ENCODE measurements around the gene WDR7.

The WDR7 gene

GRCh38 chr18:56658261-56658660 is 7.1 kb downstream of the WDR7 start:
- DNase-seq, result no peak

- DNase-seq, result no peak
These were observed 8.0 kb downstream of the WDR7 start for GRCh38 chr18:56659111-56659510.

GRCh38 chr18:56660655-56661054 is 9.5 kb downstream of the WDR7 start:
- no peak for DNase-seq

GRCh38 chr18:56661360-56662062 is 10.4 kb downstream of the WDR7 start:
- peak; percentile 51 for DNase-seq

- no peak for DNase-seq
These were observed 10.9 kb downstream of the WDR7 start for GRCh38 chr18:56662063-56662408.

- DNase-seq, result no peak
These were observed 11.3 kb downstream of the WDR7 start for GRCh38 chr18:56662502-56662901.

- DNase-seq, result no peak
These were observed 11.7 kb downstream of the WDR7 start for GRCh38 chr18:56662902-56663301.

- DNase-seq, result no peak
These were observed 21.2 kb downstream of the WDR7 start for GRCh38 chr18:56672391-56672790.

- no peak for DNase-seq
These were observed 21.8 kb downstream of the WDR7 start for GRCh38 chr18:56672981-56673380.

GRCh38 chr18:56676639-56677038 is 25.5 kb downstream of the WDR7 start:
- DNase-seq, result no peak

- no peak for DNase-seq
These were observed 27.8 kb downstream of the WDR7 start for GRCh38 chr18:56678836-56679565.

- DNase-seq, result peak; percentile 10
These were observed 33.1 kb downstream of the WDR7 start for GRCh38 chr18:56684277-56684676.

GRCh38 chr18:56691530-56691929 is 40.4 kb downstream of the WDR7 start:
- DNase-seq, result no peak

GRCh38 chr18:56696966-56697365 is 45.8 kb downstream of the WDR7 start:
- DNase-seq, result no peak

GRCh38 chr18:56702946-56703345 is 51.8 kb downstream of the WDR7 start:
- peak; percentile 81 for DNase-seq

GRCh38 chr18:56709463-56709862 is 58.3 kb downstream of the WDR7 start:
- peak; percentile 38 for DNase-seq

- DNase-seq, result peak; percentile 75
These were observed 60.7 kb downstream of the WDR7 start for GRCh38 chr18:56711708-56712445.

GRCh38 chr18:56712761-56713160 is 61.6 kb downstream of the WDR7 start:
- no peak for DNase-seq

GRCh38 chr18:56715121-56715520 is 64.0 kb downstream of the WDR7 start:
- peak; percentile 56 for DNase-seq

- DNase-seq, result peak; percentile 29
These were observed 65.6 kb downstream of the WDR7 start for GRCh38 chr18:56716692-56717146.

- DNase-seq, result no peak
These were observed 69.9 kb downstream of the WDR7 start for GRCh38 chr18:56721031-56721430.

GRCh38 chr18:56721491-56721890 is 70.3 kb downstream of the WDR7 start:
- no peak for DNase-seq

- DNase-seq, result no peak
These were observed 71.4 kb downstream of the WDR7 start for GRCh38 chr18:56722518-56722917.

GRCh38 chr18:56723068-56723467 is 71.9 kb downstream of the WDR7 start:
- DNase-seq, result no peak
